IPS-18c (cell line): Measurements from ENCODE around the gene PHOX2B.
"Not testable (repeated sequence)": the region's sequence is repeated elsewhere in the genome, so short reads cannot be mapped to it uniquely, and the experiment has no call there.

Experiments
- H3K4me3 ChIP-seq: 2 replicates; pipeline ENCODE4 v1.7.0; 2013; ENCODE audit warnings: low read depth, mild to moderate bottlenecking, low read length, moderate library complexity; ENCODE audit not compliant: insufficient read depth
- H3K9me3 ChIP-seq: one replicate; pipeline ENCODE4 v1.6.1; 2013; ENCODE audit warnings: mild to moderate bottlenecking, low read length, moderate library complexity; ENCODE audit not compliant: control insufficient read depth, insufficient read depth

The PHOX2B gene

DNA sequence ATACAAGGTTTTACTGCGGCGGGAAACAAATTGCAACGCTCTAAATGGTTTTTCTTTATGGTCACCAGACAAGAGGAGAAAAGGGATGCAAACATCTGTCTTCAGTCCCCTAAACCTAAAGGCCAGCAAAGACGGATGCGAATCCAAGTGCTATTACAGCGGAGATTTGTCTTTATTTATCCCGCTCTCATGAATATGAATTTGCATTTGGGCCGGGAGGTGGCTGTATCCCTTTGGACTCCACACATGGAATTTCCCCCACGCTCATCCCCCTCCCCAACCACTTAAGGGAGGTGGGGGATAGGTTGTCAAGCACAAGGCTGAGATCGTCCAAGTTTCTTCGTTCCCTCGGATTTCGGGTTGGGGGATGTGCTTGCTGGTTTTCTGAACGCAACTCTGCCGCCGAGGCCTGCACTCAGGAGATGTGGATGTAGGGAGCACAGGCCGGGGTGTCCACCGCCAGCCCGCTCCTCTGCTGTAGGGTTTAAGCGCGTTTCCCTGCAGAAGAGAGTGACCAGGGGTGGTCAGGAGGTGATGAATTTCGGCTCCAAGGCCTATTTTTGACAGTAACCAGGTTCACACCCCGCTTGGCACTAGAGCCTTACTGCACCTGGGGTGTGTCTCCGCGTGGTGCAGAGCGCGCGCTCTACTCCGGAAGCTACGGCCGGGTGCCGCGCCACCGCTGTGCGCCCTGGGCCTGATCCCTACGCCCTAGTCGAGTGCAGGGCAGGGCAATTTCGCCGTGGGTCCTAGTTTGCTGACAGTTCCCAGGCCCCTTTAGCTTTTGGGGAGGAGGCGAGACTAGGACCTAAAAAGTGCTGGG, 2.3 kb upstream of the PHOX2B start:
- Histone ChIP-seq H3K4me3 (peak overlapping the region; percentile 44), H3K9me3 (peaks cover 5% of the 10 kb centered on the region)

GRCh38 chr4:41750121-41750625, 1.6 kb upstream of the PHOX2B start:
- Histone ChIP-seq H3K9me3 (peaks cover 9% of the 10 kb centered on the region), H3K4me3 (no peak overlapping the region)

- H3K4me3 ChIP-seq: no peak overlapping the region
These were observed 1.1 kb upstream of the PHOX2B start for GRCh38 chr4:41749631-41750039.

GRCh38 chr4:41748074-41748570, 403 bp downstream of the PHOX2B start:
- H3K4me3 ChIP-seq: no peak overlapping the region
- peaks cover 9% of the 10 kb centered on the region for H3K9me3 ChIP-seq

More at GRCh38 chr4:41749631-41750039, 1.1 kb upstream of the PHOX2B start:
- H3K9me3 ChIP-seq: peaks cover 9% of the 10 kb centered on the region

DNA sequence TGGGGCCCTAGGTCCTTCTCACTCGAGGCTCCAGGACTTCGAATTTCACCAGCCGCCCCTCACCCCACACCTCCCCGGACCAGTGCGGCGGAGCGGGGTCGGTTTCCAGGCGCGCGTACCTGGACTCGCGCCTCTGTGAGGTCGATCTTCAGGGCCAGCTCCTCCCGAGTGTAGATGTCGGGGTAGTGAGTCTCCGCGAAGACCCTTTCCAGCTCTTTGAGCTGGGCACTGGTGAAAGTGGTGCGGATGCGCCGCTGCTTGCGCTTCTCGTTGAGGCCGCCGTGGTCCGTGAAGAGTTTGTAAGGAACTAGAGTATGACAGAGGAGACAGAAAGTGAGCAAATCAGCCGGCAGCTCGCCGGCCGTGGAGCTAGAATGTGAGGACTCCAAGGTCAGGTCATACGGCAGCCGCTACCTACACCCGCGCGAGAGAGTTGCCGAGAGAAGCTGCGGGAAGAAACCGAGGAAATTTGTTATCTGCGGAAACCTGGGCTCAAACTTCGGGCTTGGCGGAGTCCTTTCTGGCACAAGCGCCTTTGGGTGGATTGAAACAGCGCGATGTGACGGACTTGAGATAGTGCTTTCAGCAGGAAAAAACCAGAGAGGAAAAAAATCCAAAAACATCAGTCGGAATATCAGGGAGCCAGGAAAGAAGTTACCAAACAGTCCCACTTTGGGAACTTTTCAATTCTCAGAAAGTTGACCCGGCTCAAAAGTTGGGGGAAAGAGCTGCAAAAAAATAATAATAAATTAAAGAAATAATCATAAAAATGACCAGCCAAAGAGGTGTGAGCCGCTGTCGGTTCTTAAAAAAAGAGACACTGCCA, 1.1 kb downstream of the PHOX2B start:
- Histone ChIP-seq H3K4me3 (no peak overlapping the region), H3K9me3 (peaks cover 9% of the 10 kb centered on the region)

DNA sequence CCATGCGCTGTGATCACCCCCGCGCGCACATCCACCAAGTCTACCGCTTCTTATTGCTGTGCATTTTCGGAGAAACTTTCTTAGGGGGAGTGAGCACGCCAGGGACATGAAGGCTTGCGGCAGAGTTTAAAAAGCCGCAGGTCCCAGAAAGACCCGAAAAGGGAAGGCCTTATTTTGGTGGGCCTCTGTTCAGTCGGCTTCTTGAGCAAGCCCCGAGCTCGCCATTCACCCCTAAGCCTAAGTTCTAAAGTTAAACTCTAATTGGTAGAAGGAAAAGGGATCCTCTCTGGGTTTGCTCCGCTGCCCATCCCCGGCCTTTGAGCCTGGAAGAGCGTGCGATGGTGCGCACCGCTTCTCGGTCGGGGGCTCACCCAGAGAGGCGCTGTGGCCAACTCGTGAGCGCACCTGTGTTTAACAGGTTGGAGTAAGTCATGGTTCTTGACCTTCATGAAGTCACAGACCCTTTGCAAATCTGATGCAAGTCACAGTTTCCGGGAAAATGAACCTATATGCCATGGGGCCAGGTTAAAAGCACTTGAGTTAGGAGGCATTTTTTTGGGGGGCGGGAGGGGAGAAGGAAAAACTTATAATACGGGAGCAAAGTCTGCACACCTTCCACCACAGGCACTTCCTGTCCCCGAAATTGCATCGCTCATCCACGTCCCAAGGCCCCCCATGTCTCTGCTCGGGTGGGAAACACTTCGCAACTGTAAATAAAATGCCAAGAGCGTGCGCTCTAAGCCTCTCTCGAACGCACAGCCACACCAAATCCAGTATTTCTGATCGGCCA, 1.9 kb downstream of the PHOX2B start:
- peak overlapping the region; percentile 24; the same call in 1 of the 2 replicates for H3K4me3 ChIP-seq

DNA sequence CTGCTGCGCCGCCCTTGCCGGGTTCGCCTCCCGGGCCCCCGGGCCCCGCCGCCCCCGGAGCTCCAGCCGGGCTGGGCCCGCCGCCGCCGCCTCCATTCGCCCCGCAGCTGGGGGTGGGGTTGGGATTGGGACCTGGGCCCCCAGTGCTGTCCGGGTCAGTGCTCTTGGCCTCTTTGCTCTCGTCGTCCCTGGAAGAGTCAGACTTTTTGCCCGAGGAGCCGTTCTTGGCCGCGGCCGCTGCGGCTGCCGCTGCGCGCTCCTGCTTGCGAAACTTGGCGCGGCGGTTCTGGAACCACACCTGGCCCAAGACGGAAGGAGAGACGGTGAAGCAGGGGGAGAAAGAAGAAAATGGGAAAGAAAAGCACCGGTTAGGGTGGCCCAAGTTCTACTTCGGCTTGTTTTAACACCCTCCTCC, 2.5 kb downstream of the PHOX2B start:
- peak overlapping the region; percentile 24; the same call in 1 of the 2 replicates for H3K4me3 ChIP-seq
- H3K9me3 ChIP-seq: peaks cover 11% of the 10 kb centered on the region

More for the DNA sequence above, 1.9 kb downstream of the PHOX2B start:
- H3K9me3 ChIP-seq: peaks cover 11% of the 10 kb centered on the region

GRCh38 chr4:41745292-41746024, 3.1 kb downstream of the PHOX2B start:
- Histone ChIP-seq H3K9me3 (peaks cover 11% of the 10 kb centered on the region), H3K4me3 (peak overlapping the region; percentile 15)

DNA sequence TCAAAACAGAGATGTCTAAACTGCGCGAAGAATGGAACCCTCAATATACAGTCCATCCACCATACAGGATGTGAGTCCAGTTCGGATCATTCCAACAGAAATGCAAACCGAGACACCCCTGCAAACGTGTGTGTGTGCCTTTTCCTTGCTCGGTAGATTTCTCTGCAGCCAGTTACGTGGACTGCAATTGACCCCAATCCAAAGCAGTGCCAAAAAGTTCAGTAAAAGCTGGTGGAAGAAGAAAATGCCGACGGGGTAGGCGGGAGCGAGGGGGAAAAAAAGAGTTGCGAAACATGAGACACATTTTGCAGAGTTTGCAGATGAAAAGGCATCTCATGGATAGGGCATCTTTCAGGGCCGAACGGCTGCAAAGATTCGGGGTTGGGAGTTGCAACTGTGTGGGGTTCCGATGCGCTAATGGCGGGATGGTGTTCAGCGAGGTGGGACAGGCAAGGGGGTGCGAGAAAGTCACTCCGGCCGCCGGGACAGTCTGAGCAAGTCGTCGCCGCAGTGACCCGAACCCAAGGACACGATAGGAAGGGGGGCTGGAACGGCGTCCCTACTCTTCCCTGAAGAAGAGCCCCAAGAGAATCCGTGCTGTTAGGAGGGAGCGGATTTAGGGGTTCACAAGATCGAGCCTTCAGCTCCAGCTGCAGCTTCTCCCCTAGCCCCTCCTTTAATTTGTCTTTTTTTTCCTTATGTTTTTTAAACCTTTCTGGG, 3.8 kb downstream of the PHOX2B start:
- Histone ChIP-seq H3K4me3 (no peak overlapping the region), H3K9me3 (peaks cover 11% of the 10 kb centered on the region)

DNA sequence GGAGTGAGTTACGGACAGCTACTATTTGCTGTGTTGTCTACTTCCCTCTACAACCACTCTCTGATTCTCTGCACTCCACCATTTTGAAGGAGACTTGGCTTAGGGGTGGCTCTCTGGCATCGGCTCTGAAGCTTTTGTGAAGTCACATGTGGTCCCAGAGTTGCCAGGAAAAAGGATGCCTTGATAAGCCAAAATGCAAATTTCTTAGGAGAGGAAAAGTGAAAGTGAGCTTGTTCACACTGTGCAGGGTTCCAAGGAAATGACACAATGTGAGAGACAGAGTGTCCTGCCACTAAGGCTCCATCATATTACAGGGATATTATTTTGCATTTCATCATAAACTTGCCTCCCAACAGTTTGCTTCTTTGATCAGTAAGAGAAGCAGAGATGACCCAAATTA, 7.2 kb downstream of the PHOX2B start:
- peaks cover 7% of the 10 kb centered on the region for H3K9me3 ChIP-seq
- no peak overlapping the region for H3K4me3 ChIP-seq

DNA sequence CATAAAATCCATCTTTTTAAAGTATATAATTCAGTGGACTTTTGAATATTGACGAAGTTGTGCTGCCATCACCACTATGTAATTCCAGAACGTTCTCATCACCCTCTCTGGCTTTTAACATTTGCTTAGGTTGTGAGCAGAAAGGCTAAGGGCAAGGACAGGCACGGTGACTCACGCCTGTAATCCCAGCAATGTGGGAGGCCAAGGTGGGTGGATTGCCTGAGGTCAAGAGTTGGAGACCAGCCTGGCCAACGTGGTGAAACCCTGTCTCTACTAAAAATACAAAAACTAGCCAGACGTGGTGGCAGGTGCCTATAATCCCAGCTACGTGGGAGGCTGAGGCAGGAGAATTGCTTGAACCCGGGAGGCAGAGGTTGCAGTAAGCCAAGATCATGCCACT, 11.0 kb downstream of the PHOX2B start:
- not testable (repeated sequence) for H3K4me3 ChIP-seq, H3K9me3 ChIP-seq

DNA sequence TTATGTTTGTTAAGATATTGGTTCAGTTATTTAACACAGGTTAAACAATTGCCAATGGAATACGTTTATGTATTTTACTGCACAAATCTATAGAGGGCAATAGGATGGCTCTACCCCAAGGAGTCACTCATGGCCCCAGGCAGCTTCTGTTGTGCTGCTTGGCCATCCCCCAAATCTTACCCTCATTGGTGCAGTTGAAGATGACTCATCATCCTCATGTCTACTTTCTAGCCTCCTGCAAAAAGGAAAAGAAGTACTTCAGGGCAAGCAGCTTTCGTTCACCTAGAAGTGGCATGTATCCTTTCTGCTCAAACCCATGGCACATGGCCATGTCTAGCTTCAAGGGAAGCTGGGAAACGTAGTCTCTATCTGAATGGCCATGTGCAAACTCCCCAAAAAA, 14.2 kb downstream of the PHOX2B start:
- no peak overlapping the region for H3K4me3 ChIP-seq
- no peaks in the 10 kb centered on the region for H3K9me3 ChIP-seq

DNA sequence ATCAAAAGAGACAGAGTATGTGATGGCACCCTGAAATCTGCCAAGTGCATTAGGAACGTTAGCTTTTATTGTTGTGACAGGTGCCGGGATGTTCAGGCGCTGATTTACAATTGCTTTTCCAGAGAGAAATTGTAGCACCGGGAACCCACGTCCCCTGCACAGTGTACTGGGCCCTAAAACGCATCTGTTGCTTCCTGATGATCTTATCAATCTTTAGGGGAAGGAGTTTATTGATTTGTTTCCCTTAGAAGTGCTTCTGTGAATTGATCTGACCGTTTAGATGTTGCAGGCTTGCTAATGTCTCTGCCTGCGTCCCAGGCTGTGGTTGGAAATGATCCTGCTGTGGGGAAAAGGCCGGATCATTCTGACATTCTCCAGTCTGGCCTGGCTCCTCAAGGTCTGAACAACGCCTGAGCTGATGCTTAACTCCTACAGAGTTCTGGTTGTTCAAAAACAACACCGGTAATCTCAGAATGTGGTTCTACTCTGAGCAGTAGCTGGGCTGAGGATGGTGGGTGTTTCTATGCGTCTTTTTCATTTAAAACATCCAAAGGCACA, 16.9 kb downstream of the PHOX2B start:
- no peak overlapping the region for H3K4me3 ChIP-seq
- H3K9me3 ChIP-seq: no peaks in the 10 kb centered on the region

GRCh38 chr4:41728573-41728913, 20.0 kb downstream of the PHOX2B start:
- Histone ChIP-seq H3K9me3 (no peaks in the 10 kb centered on the region), H3K4me3 (no peak overlapping the region)

DNA sequence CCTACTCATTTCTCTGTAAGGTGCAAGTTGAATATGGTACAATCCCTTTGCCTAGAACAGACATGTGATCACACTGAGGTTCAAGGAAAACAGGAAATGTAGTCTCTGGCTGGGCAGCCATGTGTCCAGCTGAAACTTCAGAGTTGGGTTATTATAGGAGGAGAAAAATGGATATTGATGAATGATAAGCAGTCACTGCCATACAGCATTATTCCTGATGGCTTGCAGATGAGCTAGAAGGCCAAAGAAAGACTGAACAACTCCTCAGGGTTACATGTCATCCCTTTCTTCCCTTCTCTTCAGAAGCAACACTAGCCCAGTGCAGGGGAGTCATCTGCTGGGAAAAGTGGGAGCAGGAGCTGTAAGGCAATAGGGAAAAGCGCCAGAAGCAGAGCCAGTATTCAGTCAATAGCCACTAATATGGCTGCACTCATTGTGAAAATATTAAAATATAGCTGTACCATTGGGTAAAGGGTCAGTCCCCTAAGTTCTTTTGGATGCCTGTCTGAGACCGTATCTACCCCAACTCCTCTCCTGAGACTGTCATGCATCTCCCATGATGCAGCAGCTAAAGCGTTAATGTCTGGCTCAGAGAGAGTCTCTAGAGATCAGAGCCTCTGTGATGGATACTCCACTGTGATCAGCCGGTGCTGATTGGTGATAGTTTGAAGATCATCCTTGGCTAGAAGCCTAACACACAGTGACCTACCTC, 20.5 kb downstream of the PHOX2B start:
- no peak overlapping the region for H3K4me3 ChIP-seq
- no peaks in the 10 kb centered on the region for H3K9me3 ChIP-seq
